ENCODE measurements around the gene GSTM5. TPM values are rescaled to one million over a fixed set of nuclear protein-coding genes. Genes with fewer than 3 reads are reported as not detected.

Gene GSTM5
- total and polyA plus RNA-seq, 2 of the 8 experiments (the other 6 are each of a cell fraction or from before 2014, with no cell fraction given) = 0.24 to 0.89 TPM

- 11% methylated on average over 10 of the region's 10 CpGs; no CpG with 5 or more reads in 1 of the 2 experiments for WGBS, 2 experiments (ENCODE audit: extremely low coverage in 1 of 2, insufficient coverage in 1 of 2, insufficient read length in 1 of 2, insufficient replicate concordance in 2 of 2, low coverage in 1 of 2, low lambda C conversion rate in 2 of 2, missing lambda C conversion rate in 1 of 2)
- TF ChIP-seq, protein P1, sequence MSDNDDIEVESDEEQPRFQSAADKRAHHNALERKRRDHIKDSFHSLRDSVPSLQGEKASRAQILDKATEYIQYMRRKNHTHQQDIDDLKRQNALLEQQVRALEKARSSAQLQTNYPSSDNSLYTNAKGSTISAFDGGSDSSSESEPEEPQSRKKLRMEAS (IDR thresholded peaks at IDR 0.05) = no peak
- TF ChIP-seq POLR2A (IDR thresholded peaks at IDR 0.05; ENCODE audit: control extremely low read depth in 1 of 2, low read depth in 2 of 2, low read length in 2 of 2) = no peak
- no peak for TF ChIP-seq CHD1 (IDR thresholded peaks at IDR 0.05; ENCODE audit: low read depth, low read length)
- TF ChIP-seq MAFK (IDR thresholded peaks at IDR 0.05; ENCODE audit: low read depth, low read length) = no peak
- TF ChIP-seq BRCA1 (IDR thresholded peaks at IDR 0.05; ENCODE audit: low read depth, low read length) = no peak
- TF ChIP-seq, protein P2, sequence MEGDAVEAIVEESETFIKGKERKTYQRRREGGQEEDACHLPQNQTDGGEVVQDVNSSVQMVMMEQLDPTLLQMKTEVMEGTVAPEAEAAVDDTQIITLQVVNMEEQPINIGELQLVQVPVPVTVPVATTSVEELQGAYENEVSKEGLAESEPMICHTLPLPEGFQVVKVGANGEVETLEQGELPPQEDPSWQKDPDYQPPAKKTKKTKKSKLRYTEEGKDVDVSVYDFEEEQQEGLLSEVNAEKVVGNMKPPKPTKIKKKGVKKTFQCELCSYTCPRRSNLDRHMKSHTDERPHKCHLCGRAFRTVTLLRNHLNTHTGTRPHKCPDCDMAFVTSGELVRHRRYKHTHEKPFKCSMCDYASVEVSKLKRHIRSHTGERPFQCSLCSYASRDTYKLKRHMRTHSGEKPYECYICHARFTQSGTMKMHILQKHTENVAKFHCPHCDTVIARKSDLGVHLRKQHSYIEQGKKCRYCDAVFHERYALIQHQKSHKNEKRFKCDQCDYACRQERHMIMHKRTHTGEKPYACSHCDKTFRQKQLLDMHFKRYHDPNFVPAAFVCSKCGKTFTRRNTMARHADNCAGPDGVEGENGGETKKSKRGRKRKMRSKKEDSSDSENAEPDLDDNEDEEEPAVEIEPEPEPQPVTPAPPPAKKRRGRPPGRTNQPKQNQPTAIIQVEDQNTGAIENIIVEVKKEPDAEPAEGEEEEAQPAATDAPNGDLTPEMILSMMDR (IDR thresholded peaks at IDR 0.05; ENCODE audit: control extremely low read depth in 1 of 3, insufficient read depth in 1 of 3, low read depth in 1 of 3, low read length in 3 of 3) = no peak
- no peak for TF ChIP-seq TAF7 (optimal IDR thresholded peaks at IDR 0.05; ENCODE audit: borderline replicate concordance, low read depth, low read length)
- TF ChIP-seq KDM4A (IDR thresholded peaks at IDR 0.05; ENCODE audit: low read depth, low read length, severe bottlenecking) = no peak
These were observed 28.7 kb downstream of the GSTM5 start, which contains the start of gene GSTM3 for GRCh38 chr1:109740615-109741373. Gene GSTM3 (minus strand): TSS chr1:109741038. CDS start chr1:109740287, 751 bp downstream.

More at GRCh38 chr1:109740615-109741373, 28.7 kb downstream of the GSTM5 start, which contains the start of gene GSTM3:
- H3K36me3 ChIP-seq (ENCODE audit: control insufficient read depth in 2 of 4, insufficient read depth in 4 of 4, low read length in 3 of 4) = no peaks in the 10 kb centered on the region
- no peak within 1 kb of the TSS for H3K4ac ChIP-seq (replicated peaks; ENCODE audit: insufficient read length, low read depth, low read length)
- no peak within 1 kb of the TSS for H4K5ac ChIP-seq (ENCODE audit: insufficient read length, low read depth, low read length)
- no peak within 1 kb of the TSS for H2BK120ac ChIP-seq (replicated peaks; ENCODE audit: low read depth, low read length)
- peaks cover 0 to 8% (median 5%) of the 10 kb centered on the region in 4 experiments; a peak in 5 of 7 replicates for H3K4me1 ChIP-seq (replicated peaks in 1 of 4; ENCODE audit: control insufficient read depth in 3 of 4, insufficient read depth in 4 of 4, low read length in 3 of 4)
- no peak within 1 kb of the TSS for H2AK5ac ChIP-seq (ENCODE audit: low read depth, low read length)
- DNase-seq (ENCODE audit: low read depth in 1 of 2, low spot score in 2 of 2) (no peak), FAIRE-seq (no peak)
- peak within 1 kb of the TSS; percentile 80 for H3K18ac ChIP-seq (ENCODE audit: extremely low read depth, low read length)
- ChIA-PET POLR2A (ENCODE audit: partially characterized antibody) (interaction anchor here (0.8 to 2.0 kb wide), 2 partner anchors 9 to 18 kb away, joined by 3 to 9 read pairs; no protein-coding TSS in a partner anchor), CTCF (ENCODE audit: partially characterized antibody) (interaction anchor here (0.9 to 3.9 kb wide), 4 partner anchors 22 to 100 kb away, joined by 3 to 18 read pairs (median 4); no protein-coding TSS in a partner anchor)
- H4K91ac ChIP-seq (replicated peaks; ENCODE audit: insufficient read length, low read length) = no peak within 1 kb of the TSS
- peak within 1 kb of the TSS; percentile 88 to 99 for H3K4me2 ChIP-seq (ENCODE audit: insufficient read depth in 1 of 2, low read depth in 2 of 2, low read length in 2 of 2)
- no peak within 1 kb of the TSS for H3K14ac ChIP-seq (ENCODE audit: insufficient read length)
- no peaks in the 10 kb centered on the region for H4K20me1 ChIP-seq (replicated peaks in 1 of 2; ENCODE audit: control insufficient read depth in 1 of 2, insufficient read depth in 2 of 2, low read length in 2 of 2)
- peak within 1 kb of the TSS; percentile 35 for H4K8ac ChIP-seq (ENCODE audit: extremely low read depth, insufficient read depth, low read length)
- H3K27ac ChIP-seq (ENCODE audit: low read depth, low read length) = no peak within 1 kb of the TSS; the same call in 1 of the 2 replicates
- no peak within 1 kb of the TSS for H3K23ac ChIP-seq (ENCODE audit: insufficient read length)
- peaks cover 5 to 28% (median 27%) of the 10 kb centered on the region in 4 experiments for H3K27me3 ChIP-seq (replicated peaks in 1 of 4; ENCODE audit: control insufficient read depth in 3 of 4, extremely low read depth in 1 of 4, insufficient read depth in 3 of 4, low read length in 3 of 4)
- H3K79me2 ChIP-seq (ENCODE audit: control insufficient read depth in 1 of 2, insufficient read depth in 2 of 2, low read length in 2 of 2) = no peaks in the 10 kb centered on the region
- no peaks in the 10 kb centered on the region for H3K79me1 ChIP-seq (ENCODE audit: low read depth, low read length)
- H3K9me3 ChIP-seq (ENCODE audit: insufficient read depth in 2 of 2, low read depth in 1 of 2, low read length in 1 of 2) = no peaks in the 10 kb centered on the region
- H3K9ac ChIP-seq (replicated peaks in 1 of 4; ENCODE audit: extremely low read depth in 1 of 4, low read depth in 3 of 4, low read length in 3 of 4) = peak within 1 kb of the TSS in 3 of 4 experiments; percentile 42 to 47 (median 44); a peak in 5 of 7 replicates
- peak within 1 kb of the TSS; percentile 61; the same call in 1 of the 2 replicates for H2BK20ac ChIP-seq (ENCODE audit: low read length)
- peak within 1 kb of the TSS; percentile 65 to 79 (median 70) for H3K4me3 ChIP-seq (ENCODE audit: extremely low read depth in 1 of 4, insufficient read depth in 2 of 4, low read depth in 3 of 4, low read length in 4 of 4)
- H2BK5ac ChIP-seq (ENCODE audit: low read depth, low read length) = peak within 1 kb of the TSS; percentile 18; the same call in 1 of the 2 replicates
- peak within 1 kb of the TSS; percentile 68; the same call in 1 of the 2 replicates for H2BK12ac ChIP-seq (ENCODE audit: low read depth, low read length)
- peak within 1 kb of the TSS; percentile 97 for H2BK15ac ChIP-seq (ENCODE audit: low read length)
- H3K23me2 ChIP-seq (ENCODE audit: low read depth, low read length) = peaks cover 12% of the 10 kb centered on the region; the same call in 1 of the 2 replicates
- no peak within 1 kb of the TSS for H3K56ac ChIP-seq (replicated peaks; ENCODE audit: insufficient read length, low read depth, low read length)
- peak within 1 kb of the TSS; percentile 94 for H2AFZ ChIP-seq (ENCODE audit: low read length)

Measured in H1 (cell line).